Liver (tissue), 9 donors: ENCODE measurements around the gene KPNB1. TPM values are rescaled to one million over a fixed set of nuclear protein-coding genes. Genes with fewer than 3 reads are reported as not detected.

Source experiments
- DNase-seq: peaks from one replicate; pipeline ENCODE4 v3.0.0-alpha.2; 2017; ENCODE audit warnings: low spot score
- H3K27ac ChIP-seq, 2 donors: one replicate each; pipeline ENCODE4 v1.7.0; 2013; ENCODE audit warnings: inconsistent platforms in 2 of 2, low read length in 2 of 2, control low read depth in 1 of 2, low read depth in 1 of 2, mild to moderate bottlenecking in 1 of 2
- H3K27me3 ChIP-seq, 4 donors: one replicate each; pipeline versions ENCODE4 v1.6.1 to v1.7.0; 2013; ENCODE audit warnings: low read length in 3 of 4, inconsistent platforms in 1 of 4, mild to moderate bottlenecking in 1 of 4, moderate library complexity in 1 of 4; ENCODE audit not compliant: control insufficient read depth in 4 of 4, insufficient read depth in 4 of 4
- H3K36me3 ChIP-seq, 4 donors: one replicate each; pipeline versions ENCODE4 v1.6.1 to v1.7.0; 2013; ENCODE audit warnings: low read length in 3 of 4, mild to moderate bottlenecking in 3 of 4, low read depth in 1 of 4, moderate library complexity in 1 of 4; ENCODE audit not compliant: control insufficient read depth in 4 of 4, insufficient read depth in 3 of 4
- H3K4me1 ChIP-seq, 4 donors: one replicate each; pipeline versions ENCODE4 v1.6.1 to v1.7.0; 2013; ENCODE audit warnings: low read length in 3 of 4, mild to moderate bottlenecking in 3 of 4, moderate library complexity in 1 of 4; ENCODE audit not compliant: control insufficient read depth in 4 of 4, insufficient read depth in 4 of 4
- H3K4me3 ChIP-seq, 3 donors: one replicate each; pipeline versions ENCODE4 v1.6.1 to v1.7.0; 2013; ENCODE audit warnings: low read length in 3 of 3, control low read depth in 1 of 3, low read depth in 1 of 3, mild to moderate bottlenecking in 1 of 3
- H3K9ac ChIP-seq, 2 donors: one replicate each; pipeline ENCODE4 v1.7.0; 2013; ENCODE audit warnings: low read length in 2 of 2, mild to moderate bottlenecking in 2 of 2, moderate library complexity in 2 of 2, control low read depth in 1 of 2, low read depth in 1 of 2
- H3K9me3 ChIP-seq, 4 donors: one replicate each; pipeline versions ENCODE4 v1.6.1 to v1.7.0; 2013; ENCODE audit warnings: low read length in 3 of 4; ENCODE audit not compliant: control insufficient read depth in 4 of 4
- CTCF ChIP-seq: fragments of 150-350 bp; IDR thresholded peaks from 2 replicates; pipeline ENCODE4 v1.5.1; 2017; ENCODE audit warnings: improper control_type of control experiment, low read depth, low read length; ENCODE audit not compliant: missing input control
- EGR1 ChIP-seq, 2 donors: IDR thresholded peaks; 2 replicates each; pipeline ENCODE4 v1.6.1; 2016 to 2018; ENCODE audit warnings: antibody characterized with exemption in 2 of 2, low read depth in 2 of 2
- HNF4A ChIP-seq, 2 donors: conservative IDR thresholded peaks; 2 replicates each; pipeline ENCODE4 v1.6.1; 2016; ENCODE audit warnings: antibody characterized with exemption in 2 of 2, mild to moderate bottlenecking in 2 of 2
- HNF4G ChIP-seq: IDR thresholded peaks from 2 replicates; pipeline ENCODE4 v1.6.1; 2016; ENCODE audit warnings: antibody characterized with exemption
- REST ChIP-seq: IDR thresholded peaks from 2 replicates; pipeline ENCODE4 v1.6.1; 2016; ENCODE audit warnings: antibody characterized with exemption, mild to moderate bottlenecking
- RXRA ChIP-seq, 2 donors: IDR thresholded peaks; 2 replicates each; pipeline ENCODE4 v1.6.1; 2017 to 2018; ENCODE audit warnings: antibody characterized with exemption in 2 of 2, mild to moderate bottlenecking in 1 of 2
- TAF1 ChIP-seq: conservative IDR thresholded peaks from 2 replicates; pipeline ENCODE4 v1.6.1; 2016; ENCODE audit warnings: antibody characterized with exemption, mild to moderate bottlenecking
- YY1 ChIP-seq: IDR thresholded peaks from 2 replicates; pipeline ENCODE4 v1.6.1; 2016; ENCODE audit warnings: antibody characterized with exemption, mild to moderate bottlenecking
- WGBS: extraction: QIAGEN DNeasy Blood & Tissue Kit; methylation state at CpG from one replicate; pipeline ENCODE4 v1.1.7; 2013; 5-methylcytosine and 5-hydroxymethylcytosine counted together
- polyA plus RNA-seq, 2 donors: library from polyadenylated mRNA; stranded (reverse) in 1 of 2; unstranded in 1 of 2; fragments of 200-250 nt in 1 of 2; fragments of >200 nt in 1 of 2; fragmentation: Nextera tagmentation in 1 of 2; extraction: Ambion mirVana in 1 of 2; gene quantifications; one replicate each; pipeline versions ENCODE4 v1.2.1 to v1.2.3, GENCODE V29; 2013 to 2015
- total RNA-seq, 2 donors: library from RNA; depleted of rRNA; stranded (reverse); fragments of >200 nt; gene quantifications; one replicate each; pipeline ENCODE4 v1.2.3, GENCODE V29; 2014
- TF ChIP-seq, protein P1 (sequence below): IDR thresholded peaks from 2 replicates; pipeline ENCODE4 v1.6.1; 2016; ENCODE audit warnings: antibody characterized with exemption
- TF ChIP-seq, protein P2 (sequence below): IDR thresholded peaks from 2 replicates; pipeline ENCODE4 v1.6.1; 2016; ENCODE audit warnings: antibody characterized with exemption
- TF ChIP-seq, protein P3 (sequence below): IDR thresholded peaks from 2 replicates; pipeline ENCODE4 v1.6.1; 2016; ENCODE audit warnings: antibody characterized with exemption
- donor health status: healthy.
- donor health status: healthy.
- donor health status: healthy.
- donor health status: healthy.
- donor health status: healthy.

Gene KPNB1
- total and polyA plus RNA-seq, 4 donors: 27.6 to 114 (median 75.0) TPM

DNA sequence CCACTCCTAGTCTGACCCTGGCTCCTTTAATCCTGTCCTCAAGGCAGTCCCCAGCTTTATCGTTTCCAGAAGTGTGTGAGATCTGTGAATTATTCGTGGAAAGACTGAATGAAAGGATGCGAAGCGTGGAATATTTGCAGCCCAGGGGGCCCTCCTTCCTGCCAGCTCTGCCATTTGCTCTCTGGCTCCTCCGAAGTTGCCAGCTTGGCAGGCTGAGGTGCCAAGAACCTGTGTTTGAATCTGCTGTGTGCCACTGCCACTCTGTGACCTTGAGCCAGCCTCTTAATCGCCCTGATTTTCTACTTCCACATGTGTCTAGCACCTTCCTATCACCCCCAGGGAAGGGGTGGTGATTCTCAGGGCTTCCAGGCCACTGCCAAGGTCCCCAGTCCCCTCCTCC lies 55.0 kb downstream of the KPNB1 start:
- H3K27ac ChIP-seq: no peak overlapping the region
- no peaks in the 10 kb centered on the region for H3K27me3 ChIP-seq
- no peak for DNase-seq
- peaks cover 0 to 3% (median 0%) of the 10 kb centered on the region in 4 donors for H3K4me1 ChIP-seq
- H3K9me3 ChIP-seq: no peaks in the 10 kb centered on the region
- WGBS: 71% methylated on average over 6 of the region's 6 CpGs
- no peaks in the 10 kb centered on the region for H3K36me3 ChIP-seq
- H3K4me3 ChIP-seq: no peak overlapping the region
- TF ChIP-seq TAF1: no peak
- TF ChIP-seq YY1: no peak
- no peak for TF ChIP-seq CTCF
- H3K9ac ChIP-seq: no peak overlapping the region

DNA sequence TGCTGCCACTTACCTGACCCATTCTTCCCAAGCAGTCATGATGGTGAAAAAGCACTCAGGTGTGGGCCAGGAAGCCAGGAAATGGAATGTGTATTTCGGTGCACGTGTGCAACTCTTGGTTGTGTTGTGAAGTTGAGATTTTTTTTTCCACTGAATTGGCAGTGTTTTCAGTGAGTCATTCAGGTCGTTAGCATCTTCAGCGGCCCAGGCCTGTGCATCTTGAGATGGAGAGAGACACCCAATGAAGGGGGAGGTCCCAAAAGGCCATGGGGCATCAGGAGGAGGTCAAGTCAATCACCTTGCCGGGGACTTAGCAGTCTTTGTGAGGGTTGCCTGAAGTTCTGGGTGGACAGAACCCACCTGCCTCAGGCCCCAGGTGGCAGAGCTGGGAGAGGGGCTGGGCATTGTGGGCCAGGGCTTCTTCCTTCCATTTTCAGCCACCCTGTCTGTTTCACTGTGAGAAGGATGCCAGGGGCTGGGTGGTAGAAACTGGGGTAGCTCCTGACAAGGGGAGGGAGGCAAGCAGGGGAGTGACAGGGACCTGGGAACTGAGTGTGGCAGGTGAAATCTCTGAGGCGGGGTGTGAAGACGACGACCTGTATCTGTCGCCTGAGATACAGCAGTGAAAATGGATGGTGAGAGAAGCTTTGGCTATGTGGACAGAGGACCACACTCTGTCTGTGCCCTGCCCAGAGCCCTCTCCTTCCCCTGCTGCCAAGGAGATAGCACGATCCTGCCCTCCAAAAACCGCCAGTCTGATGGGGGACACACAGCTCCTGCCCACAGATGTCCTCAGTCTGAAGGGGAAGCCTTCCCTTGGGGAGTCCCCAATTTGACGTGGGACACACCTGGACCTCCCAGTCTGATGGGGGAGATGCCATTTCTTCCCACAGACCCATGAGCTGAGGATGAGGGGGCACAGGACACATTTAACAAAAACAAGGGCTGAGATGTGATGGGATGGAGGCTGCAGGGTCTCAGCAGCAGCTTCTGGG lies 56.1 kb downstream of the KPNB1 start:
- H3K4me1 ChIP-seq: peaks cover 0 to 3% (median 0%) of the 10 kb centered on the region in 4 donors
- no peak for DNase-seq
- WGBS: 80% methylated on average over 12 of the region's 12 CpGs

More for the DNA sequence above, 56.1 kb downstream of the KPNB1 start:
- no peak overlapping the region for H3K4me3 ChIP-seq
- no peaks in the 10 kb centered on the region for H3K36me3 ChIP-seq
- H3K9ac ChIP-seq: no peak overlapping the region
- H3K9me3 ChIP-seq: no peaks in the 10 kb centered on the region
- no peaks in the 10 kb centered on the region for H3K27me3 ChIP-seq
- TF ChIP-seq RXRA (IDR thresholded peaks at IDR 0.05) (no peak), EGR1 (IDR thresholded peaks at IDR 0.05; ENCODE audit: low read depth in 2 of 2) (no peak), HNF4A (conservative IDR thresholded peaks at IDR 0.05) (no peak), CTCF (no peak), TAF1 (no peak), REST (no peak), HNF4G (no peak)
- TF ChIP-seq, protein P1, sequence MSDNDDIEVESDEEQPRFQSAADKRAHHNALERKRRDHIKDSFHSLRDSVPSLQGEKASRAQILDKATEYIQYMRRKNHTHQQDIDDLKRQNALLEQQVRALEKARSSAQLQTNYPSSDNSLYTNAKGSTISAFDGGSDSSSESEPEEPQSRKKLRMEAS: no peak
- TF ChIP-seq, protein P2, sequence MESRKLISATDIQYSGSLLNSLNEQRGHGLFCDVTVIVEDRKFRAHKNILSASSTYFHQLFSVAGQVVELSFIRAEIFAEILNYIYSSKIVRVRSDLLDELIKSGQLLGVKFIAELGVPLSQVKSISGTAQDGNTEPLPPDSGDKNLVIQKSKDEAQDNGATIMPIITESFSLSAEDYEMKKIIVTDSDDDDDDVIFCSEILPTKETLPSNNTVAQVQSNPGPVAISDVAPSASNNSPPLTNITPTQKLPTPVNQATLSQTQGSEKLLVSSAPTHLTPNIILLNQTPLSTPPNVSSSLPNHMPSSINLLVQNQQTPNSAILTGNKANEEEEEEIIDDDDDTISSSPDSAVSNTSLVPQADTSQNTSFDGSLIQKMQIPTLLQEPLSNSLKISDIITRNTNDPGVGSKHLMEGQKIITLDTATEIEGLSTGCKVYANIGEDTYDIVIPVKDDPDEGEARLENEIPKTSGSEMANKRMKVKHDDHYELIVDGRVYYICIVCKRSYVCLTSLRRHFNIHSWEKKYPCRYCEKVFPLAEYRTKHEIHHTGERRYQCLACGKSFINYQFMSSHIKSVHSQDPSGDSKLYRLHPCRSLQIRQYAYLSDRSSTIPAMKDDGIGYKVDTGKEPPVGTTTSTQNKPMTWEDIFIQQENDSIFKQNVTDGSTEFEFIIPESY: no peak
- TF ChIP-seq, protein P3, sequence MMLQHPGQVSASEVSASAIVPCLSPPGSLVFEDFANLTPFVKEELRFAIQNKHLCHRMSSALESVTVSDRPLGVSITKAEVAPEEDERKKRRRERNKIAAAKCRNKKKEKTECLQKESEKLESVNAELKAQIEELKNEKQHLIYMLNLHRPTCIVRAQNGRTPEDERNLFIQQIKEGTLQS: no peak
- no peak overlapping the region for H3K27ac ChIP-seq
